G401.6 (cell line): ENCODE results near the gene SNAP29.
"Not testable (repeated sequence)": the region's sequence is repeated elsewhere in the genome, so short reads cannot be mapped to it uniquely, and the experiment has no call there.

Experiments used
- FAIRE-seq: peaks from 2 replicates; lab custom pipeline; 2012; peaks lifted over from hg19 to GRCh38; lab: Jason Lieb, UNC

The SNAP29 gene

GRCh38 chr22:20931126-20931654, 72.4 kb downstream of the SNAP29 start:
- no peak for FAIRE-seq

- FAIRE-seq = no peak
Observed at GRCh38 chr22:20933910-20934309, 75.1 kb downstream of the SNAP29 start.

- not testable (repeated sequence) for FAIRE-seq
Observed at GRCh38 chr22:20935049-20935448, 76.2 kb downstream of the SNAP29 start.

- FAIRE-seq = not testable (repeated sequence)
Observed at GRCh38 chr22:20935780-20936539, 77.2 kb downstream of the SNAP29 start.

- FAIRE-seq = no peak
Observed at GRCh38 chr22:20937031-20937793, 78.4 kb downstream of the SNAP29 start.

- no peak for FAIRE-seq
Observed at GRCh38 chr22:20937794-20938671, 79.2 kb downstream of the SNAP29 start.

GRCh38 chr22:20939457-20940185, 80.8 kb downstream of the SNAP29 start:
- not testable (repeated sequence) for FAIRE-seq

GRCh38 chr22:20940186-20940651, 81.4 kb downstream of the SNAP29 start:
- no peak for FAIRE-seq
